GM19351 (cell line): ENCODE results near the gene ARHGAP42.
A peak's percentile ranks its signal among the peaks of the same experiment; 100 is the strongest.
"Not testable (repeated sequence)": the region's sequence is repeated elsewhere in the genome, so short reads cannot be mapped to it uniquely, and the experiment has no call there.

ENCODE experiments used
- ATAC-seq: cut with Tn5 transposase; IDR thresholded peaks from one replicate; pipeline ENCODE4 v1.9.1; 2021; ENCODE audit warnings: mild to moderate bottlenecking, moderate library complexity; ENCODE audit not compliant: unreplicated experiment

Gene ARHGAP42

GRCh38 chr11:100716838-100717237 is 29.8 kb downstream of the ARHGAP42 start:
- ATAC-seq, result no peak

DNA sequence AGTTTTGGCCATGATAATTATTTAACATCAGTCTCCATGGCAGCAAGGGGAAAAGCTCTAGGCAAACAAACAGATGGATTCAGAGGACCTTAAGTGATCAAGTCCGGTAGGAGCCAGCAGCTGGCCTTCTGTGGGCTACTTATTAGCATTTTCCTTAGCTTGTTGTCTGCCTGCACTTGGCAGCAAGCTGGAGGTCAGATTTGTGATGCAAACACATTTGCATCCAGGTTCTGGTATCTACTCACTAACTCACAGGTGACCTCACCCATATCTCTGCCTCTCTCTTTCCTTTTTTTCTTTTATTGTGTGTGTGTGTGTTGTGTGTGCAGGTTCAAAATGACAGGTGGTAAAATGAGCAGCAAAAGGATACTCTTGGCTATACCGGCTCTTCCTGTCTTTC is 32.3 kb downstream of the ARHGAP42 start:
- peak; percentile 56 for ATAC-seq

DNA sequence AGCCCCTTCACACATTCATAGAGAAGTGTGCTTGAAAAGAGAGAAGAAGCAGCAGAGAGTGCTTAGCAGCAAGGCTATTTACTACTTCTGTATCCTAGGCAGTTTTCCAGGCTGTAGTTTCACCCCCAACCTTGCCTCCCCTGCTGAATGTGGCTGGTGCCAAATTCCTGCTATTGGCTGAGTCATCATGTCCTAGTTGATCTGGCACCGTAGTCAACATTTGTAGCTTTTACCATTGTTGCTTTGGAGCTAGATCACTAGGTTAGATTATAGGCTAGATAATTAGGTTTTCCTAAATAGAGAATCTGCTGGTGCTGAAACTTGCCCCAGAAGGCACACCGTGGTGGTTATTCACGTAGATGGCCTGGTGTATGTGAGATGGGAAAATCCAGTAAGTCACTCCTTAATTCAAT is 32.7 kb downstream of the ARHGAP42 start:
- ATAC-seq, result peak; percentile 4

GRCh38 chr11:100726680-100727079 is 39.6 kb downstream of the ARHGAP42 start:
- ATAC-seq, result no peak

- no peak for ATAC-seq
These were observed 40.3 kb downstream of the ARHGAP42 start for GRCh38 chr11:100727410-100727809.

DNA sequence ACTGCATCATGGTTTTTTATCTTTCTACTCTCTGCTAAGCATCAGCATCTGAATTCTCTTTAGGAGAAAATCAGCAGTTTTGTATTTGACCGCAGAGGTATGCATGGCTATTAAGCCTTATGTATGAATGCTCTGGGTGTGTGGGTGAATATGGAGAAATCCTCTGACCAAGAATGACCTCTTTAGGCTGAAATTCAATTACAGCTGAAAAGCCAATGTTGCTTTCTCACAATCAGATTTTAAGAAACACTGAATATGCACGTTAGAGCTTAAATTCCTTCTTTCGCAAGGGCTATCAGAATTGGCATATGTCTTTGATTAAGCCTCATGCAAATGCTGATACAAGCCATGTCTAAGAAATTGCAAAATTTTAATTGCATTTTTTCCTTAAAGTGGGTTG is 43.2 kb downstream of the ARHGAP42 start:
- ATAC-seq, result no peak

DNA sequence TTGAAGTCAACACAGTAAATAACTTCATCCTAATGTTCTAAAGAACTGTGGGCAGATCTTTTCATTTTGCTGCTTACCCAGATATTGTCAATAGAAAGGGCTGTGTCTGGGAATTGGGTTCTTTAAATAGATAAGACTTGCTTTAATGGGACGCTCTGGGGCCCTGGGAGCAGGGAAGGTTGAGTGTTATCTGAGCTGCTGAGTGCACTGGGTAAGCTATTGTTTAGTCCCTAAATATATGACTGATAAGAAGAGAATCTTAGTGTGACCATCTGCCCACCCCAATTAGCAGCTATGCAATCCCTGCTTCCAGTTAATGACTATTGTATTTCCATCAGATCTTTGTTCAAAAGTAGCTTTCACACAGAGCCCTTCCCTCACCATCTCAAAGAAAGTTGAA is 44.4 kb downstream of the ARHGAP42 start:
- ATAC-seq, result no peak

DNA sequence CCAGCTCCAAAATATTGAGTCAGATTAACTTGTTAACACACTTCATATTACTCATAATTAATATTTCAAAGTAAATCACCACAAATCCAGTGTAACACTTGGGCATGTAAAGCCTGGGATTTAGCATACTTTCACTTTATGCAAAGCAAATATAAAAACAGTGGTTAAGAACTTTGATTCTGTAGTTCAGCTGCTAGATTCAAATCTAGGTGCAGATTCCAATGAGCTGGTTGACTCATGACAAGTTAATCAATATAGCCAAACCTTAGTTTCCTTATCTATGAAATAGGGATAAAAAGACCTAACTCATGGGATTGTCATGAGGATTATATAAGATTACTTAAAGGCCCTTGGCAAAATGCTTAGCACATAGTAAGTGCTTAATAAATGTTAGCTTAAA is 45.9 kb downstream of the ARHGAP42 start:
- no peak for ATAC-seq

DNA sequence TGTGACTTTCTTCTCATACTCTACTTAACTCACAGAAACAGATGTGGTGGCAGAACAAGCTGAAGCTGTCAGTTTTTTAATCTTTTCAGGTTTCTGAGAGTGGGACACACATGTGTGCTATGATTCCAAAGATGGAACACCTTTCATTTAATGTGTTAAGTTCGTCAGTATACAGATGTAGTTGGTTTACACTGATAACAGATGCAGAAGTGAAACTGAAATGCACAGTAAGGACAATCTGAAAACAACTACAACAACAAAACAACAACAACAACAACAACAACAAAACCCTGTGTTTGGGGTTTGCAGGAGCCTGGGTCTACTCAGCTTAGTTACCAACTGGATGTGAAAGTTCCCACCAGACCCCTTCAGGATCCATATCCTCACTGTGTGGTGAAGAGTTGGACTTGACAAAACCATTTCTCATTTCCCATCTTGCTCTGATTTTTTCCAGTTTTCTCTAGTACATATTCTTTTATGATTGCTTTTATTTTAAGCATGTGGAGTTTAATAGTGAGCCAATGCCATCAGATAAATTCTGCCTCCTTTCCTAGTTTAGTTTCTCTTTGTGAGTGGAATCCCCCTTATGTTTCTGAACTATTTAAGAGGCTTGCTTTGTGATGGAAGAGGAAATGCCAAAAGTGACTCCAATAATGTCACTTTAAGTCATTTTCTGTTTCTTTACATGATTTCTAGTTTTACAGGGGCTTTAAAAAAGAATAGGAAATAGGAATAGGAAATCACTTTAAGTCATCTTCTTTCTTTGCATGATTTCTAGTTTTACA is 47.8 kb downstream of the ARHGAP42 start:
- peak; percentile 70 for ATAC-seq

DNA sequence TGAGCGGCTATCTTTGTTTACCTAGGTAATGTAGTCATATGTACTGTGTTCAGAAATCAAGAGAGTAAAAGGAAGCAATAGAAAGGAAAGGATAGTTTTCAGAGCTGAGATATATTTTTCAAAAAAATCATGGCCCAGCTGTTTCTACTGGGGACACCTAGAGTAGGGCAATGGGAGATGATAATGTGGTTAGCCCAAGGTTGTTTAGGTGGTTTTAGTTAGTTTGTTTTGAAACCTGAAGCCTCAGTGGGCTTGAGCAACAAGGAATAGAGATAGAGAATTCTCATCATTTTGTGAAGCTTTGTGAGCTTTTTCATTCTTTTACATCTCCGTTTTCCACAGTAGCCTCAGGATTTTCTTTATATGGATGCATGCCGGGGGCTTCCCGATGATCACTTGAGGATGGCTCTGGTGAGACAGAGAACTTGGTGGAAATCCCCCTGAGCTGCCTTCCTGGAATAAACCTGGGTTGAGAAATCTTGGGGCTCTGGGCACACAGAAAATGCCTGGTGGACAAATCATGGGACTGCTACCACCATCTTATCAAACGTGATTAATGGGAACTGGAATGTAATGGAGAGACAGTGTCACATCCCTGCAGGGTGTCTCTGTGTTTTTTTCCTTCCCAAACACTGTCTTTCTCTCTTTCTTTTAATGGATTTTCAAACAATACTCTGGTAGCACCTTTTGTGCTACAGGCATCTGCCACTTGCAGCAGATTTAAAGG is 49.0 kb downstream of the ARHGAP42 start:
- no peak for ATAC-seq

GRCh38 chr11:100738701-100739270 is 51.7 kb downstream of the ARHGAP42 start:
- ATAC-seq, result no peak

DNA sequence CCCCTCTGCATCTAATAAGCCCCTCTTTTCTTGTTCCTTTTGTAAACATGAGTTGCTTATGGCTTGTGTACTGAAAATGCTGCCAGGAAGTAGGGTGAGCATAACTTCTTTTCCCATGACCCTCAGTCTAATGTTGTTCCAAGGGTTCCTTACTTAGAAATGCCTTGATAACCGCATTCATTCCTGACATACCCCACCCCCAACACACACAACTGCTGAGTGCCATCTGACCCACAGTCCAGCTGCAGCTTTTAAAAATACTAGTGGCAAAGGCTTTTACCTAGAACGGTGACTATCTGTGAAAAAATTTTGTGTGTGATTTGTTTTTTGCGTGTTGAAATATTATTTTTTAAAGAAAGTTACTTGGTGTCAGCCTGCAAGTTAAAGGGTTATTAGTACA is 52.6 kb downstream of the ARHGAP42 start:
- no peak for ATAC-seq

DNA sequence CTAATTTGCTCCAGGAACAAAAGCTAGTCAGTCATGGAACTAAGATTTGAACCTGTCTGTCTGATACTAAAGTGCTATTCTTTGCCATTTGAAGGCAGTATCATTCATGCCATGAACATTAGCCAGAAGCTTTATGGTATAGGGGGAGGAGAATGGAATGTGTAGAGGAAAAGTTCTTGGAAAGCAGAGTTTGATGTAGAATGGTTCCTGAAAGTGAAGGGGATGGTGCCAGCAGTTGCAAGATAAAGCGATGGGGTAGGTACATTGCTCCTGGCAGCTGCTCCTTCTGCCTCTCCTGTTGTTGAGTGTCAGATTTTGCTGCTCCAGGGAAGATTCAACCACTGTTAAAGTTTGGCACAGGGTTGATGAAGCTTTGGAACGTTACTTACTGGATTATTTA is 53.4 kb downstream of the ARHGAP42 start:
- no peak for ATAC-seq

DNA sequence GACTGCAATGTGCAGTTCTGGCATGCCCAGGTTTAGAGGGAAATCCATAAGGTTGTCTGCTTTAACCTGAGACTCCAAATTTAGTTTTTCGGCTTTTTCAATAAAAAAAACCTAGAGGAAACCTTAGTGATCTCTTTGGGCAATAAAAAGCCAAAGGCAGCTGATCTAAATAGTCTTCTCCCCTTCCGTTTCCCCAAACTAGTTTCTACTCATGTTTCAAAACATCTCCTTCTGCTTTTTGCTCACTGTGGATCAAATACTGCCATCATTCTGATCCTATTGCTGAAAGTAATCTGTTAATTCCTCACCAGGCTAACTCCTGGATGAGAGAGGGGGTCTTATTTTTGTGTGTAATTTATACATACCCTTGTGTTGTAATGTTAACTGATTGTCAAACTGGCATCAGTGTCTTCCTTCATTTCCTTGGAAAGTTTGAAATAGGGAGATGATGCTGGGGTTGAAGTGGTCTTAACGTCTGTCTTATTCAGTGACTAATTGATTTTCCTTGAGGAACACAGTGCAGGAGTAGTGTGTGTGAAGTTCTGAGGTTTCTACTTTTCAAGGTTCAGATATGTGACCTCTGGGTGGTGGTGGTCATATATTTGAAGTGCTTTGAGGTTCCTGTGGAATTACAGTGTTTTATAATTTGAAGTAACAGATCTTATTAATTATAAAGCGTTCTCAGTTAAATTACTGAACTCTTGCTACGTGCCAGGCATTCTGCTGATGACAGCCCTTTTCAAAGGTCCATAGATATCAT is 55.0 kb downstream of the ARHGAP42 start:
- ATAC-seq, result peak; percentile 23

- no peak for ATAC-seq
These were observed 59.4 kb downstream of the ARHGAP42 start for GRCh38 chr11:100746448-100746847.

GRCh38 chr11:100748153-100748552 is 61.1 kb downstream of the ARHGAP42 start:
- no peak for ATAC-seq

DNA sequence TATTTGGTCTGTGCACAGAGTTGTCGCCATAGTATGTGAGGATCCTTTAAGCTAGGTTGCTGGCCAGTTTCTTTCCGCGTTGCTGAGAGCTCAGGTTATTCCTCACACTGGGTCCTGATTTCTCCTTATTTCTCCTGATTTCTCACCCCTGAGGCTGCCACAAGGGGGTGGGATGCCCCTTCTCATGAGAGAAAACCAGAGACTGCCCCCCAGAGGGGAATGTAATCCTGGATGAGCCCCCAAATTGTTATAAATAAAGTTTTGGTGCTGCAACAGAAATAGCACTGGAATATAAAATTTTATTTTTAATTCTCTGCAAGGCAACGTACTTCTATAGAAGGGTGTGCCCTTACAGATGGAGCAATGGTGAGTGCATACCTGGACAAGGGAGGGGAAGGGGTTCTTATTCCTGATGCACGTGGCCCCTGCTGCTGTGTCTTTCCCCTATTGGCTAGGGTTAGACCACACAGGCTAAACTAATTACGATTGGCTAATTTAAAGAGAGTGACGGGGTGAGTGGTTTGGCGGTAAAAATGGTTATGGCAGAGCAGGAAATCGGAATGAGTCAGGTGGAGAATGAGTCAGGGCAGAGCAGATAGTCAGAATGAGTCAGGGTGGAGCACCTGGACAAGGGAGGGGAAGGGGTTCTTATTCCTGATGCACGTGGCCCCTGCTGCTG is 62.9 kb downstream of the ARHGAP42 start:
- not testable (repeated sequence) for ATAC-seq

GRCh38 chr11:100750566-100750891 is 63.4 kb downstream of the ARHGAP42 start:
- ATAC-seq, result not testable (repeated sequence)

DNA sequence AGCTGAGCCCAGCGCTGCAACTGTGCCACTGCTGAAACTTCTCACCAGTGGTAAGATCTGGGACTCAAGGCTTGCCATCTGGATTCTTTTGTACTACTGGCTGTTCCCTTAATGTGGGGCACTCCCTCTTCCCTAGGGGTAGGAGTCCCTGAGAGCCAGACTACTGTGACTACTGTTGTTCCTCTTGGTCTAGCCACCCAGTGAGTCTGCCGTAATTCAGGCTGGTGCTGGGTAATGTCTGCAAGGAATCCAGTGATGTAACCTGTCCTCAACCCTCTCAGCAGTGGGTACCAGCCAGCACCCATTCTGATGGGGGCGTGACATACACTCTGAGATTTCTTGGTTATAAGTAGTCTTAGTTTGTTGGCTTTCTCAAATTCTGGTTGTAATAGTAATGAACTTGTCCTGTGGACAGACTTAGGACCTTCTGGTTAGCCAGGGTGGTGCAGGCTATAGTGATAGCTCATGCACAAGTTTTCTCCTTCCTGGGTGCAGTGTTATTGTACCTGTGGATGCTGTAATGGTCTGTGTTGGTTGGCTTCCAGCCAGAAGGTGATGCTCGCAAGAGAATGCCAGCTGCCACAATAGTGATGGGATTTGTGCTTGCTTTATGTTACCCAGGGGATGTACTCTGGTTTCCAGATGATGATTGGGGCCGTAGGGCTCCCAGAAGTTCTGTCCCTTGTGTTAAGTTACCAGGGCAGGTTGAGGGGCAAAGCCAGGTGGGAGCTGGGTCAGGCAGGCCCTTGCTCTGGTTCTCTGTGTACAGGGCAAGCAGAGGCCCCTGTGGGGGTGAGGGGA is 65.5 kb downstream of the ARHGAP42 start:
- no peak for ATAC-seq

DNA sequence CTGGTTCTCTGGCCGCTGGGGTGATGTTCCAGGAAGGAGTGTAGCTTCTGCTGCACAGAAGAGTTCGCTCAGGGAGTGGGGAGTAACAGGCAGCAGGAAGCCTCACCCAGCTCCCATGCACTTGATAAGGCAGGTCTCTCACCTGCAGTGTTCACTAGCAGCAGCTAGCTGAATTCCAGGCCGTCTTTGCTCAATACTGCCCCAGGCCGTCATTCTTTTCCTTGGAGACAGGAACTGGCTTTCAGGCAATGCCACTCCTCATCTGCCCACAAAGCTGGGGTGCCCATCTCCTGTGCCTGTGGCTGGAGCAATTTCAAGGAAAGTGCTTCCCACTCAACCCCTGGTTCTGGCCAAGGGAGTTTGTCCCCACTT is 66.1 kb downstream of the ARHGAP42 start:
- ATAC-seq, result no peak
